ENCODE measurements around the gene RPP25L.

RPP25L gene

DNA sequence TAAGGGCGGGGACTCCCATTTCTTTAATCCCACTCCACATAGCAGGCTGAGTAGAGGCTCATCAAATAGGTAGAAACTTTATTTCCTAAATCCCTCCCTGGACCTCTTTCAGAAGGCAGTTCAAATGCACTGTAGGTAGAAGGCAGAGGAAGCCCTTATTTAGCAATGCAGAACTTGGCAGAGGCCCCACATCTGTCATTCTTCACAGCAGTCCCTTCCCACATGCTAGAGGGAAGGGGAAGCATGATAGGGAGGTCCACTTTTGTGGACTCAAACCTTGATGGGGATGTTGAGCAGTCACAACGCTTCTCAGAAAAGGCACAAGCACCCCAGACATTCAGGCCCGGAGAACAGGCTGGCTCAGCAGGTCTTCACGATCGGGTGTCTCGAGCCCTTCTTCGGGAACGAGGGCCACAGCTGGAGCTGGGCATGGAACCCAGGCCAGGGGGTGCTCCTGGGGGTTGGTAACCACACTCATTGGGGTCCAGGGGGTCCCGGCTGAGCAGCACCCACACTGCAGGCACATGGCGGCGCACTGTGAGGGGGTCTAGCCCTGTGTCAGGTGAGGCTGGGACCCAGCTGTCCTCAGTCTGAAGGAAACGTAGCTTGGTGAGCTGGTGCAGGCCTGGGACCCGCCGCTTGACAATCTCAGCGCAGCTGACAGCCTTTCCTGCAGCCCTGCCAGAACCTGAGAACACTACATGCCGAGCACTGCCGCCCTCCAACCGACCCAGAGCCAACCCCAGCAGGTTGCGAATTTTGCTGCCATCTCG, 1.3 kb downstream of the RPP25L start:
- DNase-seq = no peak

DNA sequence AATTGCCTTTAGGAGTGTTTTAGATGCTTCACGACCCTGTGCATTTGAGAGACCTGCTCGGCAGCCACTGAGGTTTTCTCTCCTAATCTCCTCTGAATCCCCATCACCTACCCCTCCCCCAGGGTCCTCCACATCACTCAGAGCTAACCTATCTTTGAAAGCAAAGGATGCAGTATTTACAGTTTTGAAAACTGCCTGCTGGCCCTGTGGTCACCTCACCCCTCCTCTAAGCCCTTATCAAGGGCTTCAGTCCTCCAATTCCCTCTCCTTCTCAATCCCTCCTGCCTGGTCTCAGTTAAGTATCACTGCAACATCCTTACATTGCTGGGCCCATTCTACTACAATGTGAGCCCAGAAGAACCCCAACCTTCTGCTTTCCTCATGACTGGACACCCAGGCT, 4.6 kb downstream of the RPP25L start:
- DNase-seq = no peak

DNA sequence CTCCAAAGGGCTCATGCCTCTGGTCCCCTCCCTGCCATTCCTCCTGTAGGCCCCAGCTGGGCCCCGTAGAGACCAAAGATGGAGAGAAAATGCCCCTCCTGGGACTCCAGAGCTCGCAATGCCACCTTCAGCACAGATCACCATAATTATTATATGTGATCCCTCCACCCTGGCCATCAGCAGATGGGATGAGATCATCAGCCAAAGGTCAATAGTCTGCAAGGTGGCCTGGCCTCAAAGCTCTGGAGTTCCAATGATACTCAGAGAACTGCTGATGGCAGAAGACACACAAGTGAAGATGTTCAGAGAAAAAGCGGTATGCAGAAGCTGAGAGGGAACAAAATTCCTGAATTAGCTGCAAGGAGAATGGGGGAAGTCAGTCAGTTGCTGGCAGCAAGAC, 5.0 kb downstream of the RPP25L start:
- no peak for DNase-seq

DNA sequence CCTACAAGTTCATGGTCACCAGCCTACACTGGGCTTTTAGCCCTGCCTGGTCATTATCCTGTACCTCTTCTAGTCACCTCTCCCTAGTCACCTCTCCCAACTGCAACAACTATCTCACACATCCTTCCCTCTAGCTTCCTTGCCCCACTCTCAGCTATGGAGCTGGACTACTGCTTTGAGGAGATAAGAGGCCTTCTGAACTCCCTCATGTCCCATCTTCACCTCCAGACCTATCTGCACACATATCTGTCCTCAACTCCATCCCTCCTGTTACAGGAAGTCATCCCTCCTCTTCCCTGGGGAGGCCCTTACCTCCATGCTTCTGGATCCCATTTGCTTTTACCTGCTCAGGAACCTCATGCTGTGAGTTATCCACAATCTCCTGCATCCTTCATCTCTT, 5.7 kb downstream of the RPP25L start:
- no peak for DNase-seq

DNA sequence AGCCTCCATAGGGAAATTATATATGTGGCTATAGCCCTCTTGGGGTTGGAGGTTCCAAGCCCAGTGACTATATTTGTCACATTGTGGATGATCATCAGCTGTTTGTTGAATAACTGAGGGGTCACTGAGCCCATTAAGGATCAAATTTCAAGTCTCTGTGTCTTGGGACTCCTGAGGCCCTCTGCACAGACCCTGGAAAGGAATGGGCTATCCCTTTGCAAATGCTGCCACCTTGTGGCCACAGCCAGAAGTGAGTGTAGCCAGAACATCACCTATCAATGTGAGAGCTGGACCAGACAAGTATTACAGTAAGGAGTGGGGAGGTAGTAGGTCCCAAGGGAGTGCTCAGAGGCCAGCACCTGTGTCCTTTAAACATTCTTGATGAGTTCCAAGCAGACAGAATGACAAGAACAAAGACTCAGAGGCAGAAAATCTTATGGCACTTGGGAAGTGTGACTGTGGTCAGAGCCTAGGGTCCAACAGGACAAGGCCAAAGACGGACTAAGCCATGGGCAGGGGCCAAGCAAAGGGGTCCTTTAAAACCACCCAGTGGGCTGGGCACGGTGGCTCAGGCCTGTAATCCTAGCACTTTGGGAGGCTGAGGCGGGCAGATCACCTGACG, 8.2 kb downstream of the RPP25L start:
- peak; percentile 94 for DNase-seq

DNA sequence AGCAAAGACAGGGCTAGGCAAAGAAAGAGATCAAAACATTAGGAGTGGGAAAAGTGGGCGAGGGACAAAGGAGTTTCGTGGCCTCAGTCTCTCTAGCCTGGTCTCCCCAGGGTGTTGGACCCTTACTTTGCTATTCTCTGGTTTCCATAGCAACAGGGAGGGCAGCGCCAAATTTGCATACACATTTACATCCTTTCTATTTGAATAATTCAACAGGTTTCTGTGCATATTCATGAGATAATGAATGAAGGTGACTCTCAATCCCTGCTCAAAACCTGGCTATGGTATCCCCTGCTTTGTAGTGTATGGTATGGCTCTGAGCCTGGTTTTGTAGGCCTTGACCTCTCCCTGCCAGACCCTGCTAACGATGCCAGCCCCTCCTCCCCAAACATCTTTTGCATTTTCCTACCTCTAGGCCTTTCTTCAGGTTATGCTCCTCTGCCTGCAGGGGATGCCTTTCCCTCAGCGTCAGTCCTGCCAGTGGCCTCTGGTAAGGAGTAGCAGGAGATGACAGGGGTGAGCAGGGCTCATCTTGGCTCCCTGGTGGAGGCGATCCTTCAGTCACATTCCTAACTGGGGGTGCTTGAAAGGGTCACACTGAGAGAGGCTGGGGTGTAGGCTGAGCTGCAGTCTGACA, 9.8 kb downstream of the RPP25L start:
- DNase-seq = no peak

DNA sequence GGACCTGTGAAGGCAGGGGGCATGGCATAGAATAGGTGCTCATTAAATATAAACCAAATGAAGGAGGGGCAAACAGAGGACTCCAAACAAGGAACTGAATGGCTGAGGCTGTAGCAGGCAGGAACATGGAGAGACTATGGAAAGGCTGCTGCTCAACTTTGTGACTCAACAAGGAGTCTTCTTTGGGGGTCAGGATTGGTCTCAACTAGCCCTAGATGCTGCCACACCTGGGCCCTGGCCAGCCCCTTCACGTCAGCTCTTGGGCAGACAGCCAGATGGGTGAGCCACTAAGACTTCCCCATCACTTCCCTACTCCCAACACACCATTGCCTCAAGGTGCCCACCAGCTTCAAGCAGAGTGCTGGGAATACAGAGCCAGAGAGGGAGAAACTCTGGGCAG, 11.0 kb downstream of the RPP25L start:
- no peak for DNase-seq

DNA sequence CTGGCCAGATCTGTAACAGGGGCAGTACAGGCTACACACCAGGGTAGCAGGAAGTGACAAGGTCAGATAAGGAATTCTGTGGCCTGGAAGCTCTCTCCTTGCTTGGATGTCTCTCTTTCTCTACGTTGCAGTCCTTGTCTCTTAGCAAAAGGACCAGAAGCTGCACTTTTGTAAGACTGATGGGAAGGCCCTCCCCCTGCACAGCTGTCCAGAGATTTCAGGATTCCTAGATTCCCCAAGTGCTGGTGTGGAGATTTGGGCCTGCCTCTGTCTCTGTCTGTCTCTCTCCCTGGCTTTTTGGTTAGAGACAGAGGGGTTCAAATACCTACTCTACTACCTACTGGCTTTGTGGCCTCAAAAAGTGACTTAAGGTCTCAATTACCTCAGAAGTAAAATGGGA, 12.4 kb downstream of the RPP25L start:
- DNase-seq = no peak

DNA sequence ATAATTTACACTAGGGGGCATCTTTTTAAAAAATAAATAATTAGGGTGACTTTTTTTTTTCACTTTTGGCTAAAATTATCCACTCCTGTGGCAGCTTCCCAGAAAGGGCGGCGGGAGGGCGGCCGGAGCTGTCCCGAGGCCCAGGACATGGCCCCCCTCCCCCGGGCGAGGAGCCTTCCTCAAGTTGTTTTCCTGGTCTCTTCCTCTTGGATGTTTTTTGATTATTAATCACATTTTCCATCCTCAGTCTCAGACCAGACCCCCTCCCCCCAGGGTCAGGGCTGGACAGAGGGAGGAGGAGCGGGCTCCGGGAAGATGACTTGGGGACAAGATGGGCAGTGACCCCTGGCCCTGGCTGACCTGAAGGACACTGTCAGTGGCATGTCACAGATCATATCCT, 17.7 kb downstream of the RPP25L start:
- DNase-seq = no peak

DNA sequence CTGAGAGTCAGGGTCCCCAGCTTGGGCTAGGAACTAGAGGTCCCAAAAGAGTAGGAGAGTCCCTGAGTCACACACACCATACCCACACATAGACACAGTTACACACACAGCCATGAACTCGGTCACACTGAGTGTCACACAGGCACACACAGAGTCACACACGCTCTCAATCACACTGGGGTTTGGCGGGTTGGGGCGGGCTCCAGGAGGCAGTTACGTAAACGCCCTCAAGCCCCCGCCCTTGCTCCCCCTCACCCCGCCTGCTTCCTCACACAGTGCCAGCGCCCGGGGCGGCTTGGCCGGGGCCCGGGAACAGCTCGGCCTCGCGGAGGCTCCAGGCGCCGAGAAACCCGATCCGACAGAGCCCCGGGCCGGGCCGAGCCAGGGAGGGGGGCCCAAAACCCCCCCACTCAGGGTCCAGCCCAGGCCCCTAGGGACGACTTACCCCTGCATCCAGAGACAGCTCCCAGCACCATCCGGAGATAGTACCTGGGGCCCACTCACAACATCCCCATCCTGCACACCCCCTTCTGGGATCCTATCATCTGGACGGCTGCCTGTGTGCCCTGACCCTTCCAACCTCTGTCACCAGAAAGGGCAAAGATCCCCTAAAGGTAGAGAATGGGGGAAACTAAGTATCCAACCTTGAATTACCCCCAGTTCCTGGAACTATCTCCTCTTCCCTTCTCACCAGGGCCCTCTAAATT, 18.8 kb downstream of the RPP25L start:
- no peak for DNase-seq

DNA sequence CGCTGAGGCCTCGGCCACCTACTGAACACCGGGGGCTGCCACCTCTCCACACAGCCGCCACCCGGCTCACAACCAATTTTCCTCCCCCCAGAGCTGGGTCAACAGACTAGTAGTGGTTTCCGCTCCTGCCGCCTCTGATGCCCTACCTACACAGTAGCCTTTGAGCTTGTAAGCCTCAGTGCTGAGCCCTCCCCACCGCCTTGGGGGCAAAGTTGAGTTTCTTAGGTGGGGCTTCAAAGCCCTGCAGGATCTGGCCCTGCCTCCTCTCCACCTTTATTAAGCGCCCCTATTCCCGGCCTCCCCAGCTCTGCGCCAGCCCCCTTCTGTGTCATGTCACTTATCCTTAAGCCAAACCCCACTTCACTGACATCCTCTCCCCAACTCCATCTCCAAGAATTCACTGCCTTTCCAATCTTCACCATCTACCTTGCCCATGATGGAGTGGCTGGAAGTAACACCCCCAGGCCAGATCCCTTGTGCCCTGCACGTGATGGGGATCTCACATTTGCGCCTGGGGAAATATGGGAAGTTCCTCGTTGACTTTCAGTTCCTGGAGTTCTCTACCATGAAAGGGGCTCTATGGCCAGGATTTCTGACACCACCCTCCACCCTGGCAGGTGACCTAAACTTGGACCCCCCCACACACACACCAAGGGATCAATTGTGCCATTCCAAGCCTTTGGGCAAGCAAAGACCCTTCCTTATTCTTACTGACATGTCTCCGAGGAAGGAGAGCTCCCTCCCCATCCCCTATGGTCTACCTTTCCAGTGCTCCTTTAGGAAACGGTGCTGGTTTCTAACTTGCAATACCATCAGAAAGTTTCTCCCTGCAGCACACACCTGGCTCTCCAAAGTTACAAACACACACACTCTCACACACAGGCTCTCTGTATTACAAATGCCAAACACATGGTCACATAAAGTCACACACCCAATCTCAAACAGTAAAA, 19.7 kb downstream of the RPP25L start:
- DNase-seq = no peak

DNA sequence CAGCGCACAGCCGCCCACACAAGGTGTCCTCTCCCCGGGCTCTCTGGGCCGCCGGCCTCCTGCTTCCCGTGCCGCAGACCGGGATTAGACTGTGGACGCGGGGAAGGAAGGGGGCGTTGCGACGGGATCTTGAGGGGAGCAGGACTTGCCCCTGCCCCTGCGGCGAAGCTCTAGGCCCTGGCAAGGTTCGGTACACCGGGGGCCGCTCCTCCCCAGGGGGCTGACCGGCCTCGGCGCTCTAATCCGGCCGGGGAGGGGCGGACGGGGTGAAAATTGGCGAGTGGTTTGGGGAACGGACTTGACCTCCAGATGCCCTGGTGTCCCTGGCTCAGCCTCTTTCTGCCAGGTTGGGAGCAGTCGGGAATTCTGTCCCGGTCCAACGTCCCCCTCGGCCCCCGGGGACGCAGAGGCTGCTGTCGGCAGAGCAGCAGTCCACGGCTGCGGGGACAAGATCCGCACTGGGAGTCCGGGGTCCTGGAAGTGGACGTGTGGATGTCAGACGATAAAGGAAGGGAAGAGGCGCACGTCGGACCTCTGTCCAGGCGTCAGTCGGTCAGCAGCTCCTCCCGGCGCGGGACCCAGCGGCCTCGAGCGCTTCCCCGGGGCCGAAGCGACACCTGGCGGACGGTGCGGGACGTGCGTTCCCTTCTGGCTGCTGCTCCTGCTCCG, 20.5 kb downstream of the RPP25L start:
- DNase-seq = peak; percentile 93

DNA sequence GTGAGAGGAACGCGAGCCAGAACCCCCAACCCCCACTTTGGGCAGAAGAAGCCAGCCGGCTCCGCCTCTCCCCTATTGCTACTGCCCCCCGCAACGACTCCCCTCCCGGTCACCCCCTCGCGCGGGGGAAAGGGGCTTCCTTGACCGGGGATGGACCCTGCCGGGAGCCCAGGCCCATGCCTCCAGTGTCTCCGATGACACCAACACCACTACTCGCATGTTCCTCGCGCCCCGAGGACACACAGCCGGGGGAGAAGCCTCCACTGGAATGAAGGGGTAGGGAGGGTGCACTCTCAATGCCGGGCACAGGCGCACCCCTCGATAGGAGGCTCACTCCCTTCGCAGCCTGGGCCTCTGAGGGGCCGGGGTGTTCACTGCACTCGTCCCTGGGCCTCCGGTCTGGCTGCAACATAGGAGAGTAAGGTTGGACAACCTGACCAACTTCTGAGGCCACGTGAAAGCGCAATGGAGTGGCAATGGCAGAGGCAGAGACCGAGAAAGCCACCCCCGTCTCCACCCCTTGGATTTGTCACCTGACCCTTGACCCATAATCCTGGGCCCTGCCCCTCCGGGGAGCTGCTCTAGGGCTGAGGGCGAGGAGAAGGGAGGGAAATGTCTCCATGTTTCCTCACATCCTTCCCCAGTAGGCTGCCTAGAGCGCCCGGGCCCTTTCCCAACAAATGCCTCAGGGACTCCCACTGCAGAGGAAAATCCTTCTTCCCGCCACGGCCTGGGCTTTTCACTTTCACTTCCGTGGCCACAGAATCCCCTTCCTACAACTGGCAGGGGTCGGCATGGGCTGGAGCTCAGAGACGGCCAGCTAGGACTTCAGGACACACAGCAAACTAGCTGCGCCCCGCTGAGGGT, 21.3 kb downstream of the RPP25L start:
- peak; percentile 64 for DNase-seq

DNA sequence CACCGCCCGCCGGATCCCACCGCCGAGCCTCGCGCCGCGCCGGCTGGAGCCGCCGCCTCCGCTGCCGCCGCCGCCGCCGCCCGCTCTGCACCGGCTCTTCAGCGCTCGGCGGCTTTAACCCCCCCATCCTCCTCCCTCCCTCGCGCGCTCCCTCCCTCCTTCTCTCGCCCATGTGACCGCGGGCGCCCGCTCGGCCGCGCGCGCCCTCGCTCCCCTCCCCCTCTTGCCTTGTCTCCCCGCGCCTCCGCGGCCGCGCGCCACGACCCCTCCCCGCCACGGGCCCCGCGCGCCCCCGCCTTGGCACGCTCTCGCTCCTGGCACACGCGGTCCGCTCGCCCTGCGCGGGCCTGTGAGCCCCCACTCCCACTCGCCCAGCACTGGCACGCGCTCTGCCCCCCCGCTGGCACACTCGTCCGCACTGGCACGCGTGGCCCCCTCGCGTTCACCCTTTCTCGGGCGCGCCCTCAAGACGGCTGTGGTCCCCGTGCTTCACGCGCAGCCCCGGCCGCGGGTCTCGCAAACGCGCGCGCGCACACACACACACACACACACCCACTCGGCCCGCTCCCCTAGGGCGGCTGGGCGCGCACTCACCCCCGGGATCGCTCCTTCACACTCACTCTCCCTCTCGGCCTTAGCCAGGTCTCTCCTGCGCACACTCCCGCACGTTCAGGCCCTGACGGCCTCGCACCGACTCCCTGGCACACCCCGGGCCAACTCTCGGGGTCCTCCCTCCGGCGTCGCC, 22.1 kb downstream of the RPP25L start, which contains the start of gene CNTFR:
Gene CNTFR, minus strand, starts transcription at position 89 of the 745 bp plus-strand sequence. CDS start 20,743 bp downstream, outside the sequence.
- peak; percentile 63 for DNase-seq

DNA sequence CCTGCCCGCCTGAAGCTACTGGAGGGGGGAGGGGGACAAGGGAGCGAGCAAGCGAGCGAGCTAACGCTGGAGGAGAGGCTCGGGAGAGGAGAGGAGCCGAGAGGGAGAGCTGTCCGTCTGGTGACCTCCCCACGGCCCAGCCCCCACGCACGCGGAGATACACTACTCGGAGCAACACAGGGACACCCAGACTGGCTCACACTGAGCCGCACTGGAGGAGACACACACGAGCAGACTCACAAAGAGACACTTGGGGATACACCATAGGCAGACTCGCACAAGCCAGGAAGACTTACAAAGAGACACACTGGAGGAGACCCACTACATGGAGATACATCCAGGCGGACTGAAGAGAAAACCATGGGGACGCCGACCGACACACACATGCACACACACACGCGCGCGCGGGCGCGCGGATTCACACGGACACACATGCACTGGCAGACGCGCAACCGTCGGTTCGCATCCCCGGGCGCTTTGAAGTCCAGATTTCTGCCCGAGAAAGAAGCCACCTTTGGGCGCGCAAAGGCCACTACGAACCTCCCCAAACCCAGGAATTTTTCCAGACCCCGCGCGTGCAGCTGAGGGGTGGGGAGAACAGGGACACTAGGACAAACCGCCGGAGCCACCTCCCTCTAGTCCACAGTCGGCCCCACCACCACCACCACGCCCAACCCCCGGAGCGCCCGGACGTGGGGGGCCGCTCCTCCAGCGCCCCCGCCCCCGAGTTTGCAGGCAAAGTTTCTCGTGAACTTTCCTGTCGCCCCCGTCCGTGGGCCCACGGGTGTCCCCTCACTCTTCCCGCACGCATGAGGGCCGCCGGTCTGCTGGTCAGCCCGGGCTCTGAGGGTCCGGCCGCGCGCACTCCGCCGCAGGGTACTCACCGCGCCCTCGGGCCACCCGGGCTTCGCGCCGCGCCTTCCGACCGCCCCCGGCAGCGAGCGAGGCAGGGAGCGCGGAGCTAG, 22.9 kb downstream of the RPP25L start:
- DNase-seq = no peak

DNA sequence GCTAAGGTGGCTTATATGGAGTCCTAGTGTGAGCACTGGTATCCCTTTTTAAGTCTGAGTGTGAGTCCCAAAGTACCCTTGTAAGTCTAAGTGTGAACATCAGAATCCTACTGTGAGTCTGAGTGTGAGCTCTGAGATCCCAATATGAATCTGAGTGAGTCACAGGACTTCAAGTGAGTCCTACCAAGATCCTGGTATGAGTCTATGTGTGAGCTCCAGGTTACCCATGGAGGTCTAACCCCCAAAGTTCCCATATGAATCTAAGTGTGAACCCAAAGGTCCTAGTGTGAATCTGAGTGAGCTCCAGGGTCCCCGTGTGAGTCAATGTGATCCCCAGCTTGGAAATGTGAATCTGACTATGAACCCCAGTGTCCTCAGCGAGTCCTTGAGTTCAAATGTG, 24.6 kb downstream of the RPP25L start:
- no peak for DNase-seq

DNA sequence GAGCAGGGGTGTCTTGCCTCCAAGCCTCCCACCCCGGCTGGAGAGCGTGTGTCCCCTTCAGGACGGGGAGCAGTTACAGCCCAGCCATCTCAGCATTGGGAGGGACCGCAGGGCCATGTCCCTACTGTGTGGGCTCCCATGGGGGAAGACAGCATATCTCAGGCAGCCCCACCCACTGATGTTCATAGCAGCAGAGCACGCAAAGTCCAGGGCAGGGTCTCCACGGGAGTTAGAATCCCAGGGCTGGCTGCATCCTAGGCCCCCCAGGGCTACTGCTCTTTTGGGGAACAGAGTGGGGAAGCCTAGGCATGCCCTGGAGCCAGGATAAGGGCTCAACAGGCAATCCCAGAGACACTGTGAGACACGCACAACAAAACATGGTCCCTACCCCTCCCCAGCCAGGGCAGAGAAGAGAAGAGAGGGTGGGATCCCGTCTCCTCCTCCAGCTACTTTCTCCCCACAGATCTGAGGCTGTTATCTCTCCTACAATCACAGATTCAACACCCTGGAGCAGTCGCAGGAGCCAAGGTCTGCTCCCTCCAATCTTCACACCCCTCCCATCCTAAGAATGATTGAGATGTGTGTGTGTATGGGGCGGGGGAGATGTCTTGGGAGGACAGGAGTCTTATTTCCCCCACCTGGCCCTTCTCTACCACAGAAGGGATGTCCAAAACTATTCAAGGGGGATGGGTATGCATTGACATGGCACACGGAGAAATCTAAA, 25.8 kb downstream of the RPP25L start:
- DNase-seq = no peak

DNA sequence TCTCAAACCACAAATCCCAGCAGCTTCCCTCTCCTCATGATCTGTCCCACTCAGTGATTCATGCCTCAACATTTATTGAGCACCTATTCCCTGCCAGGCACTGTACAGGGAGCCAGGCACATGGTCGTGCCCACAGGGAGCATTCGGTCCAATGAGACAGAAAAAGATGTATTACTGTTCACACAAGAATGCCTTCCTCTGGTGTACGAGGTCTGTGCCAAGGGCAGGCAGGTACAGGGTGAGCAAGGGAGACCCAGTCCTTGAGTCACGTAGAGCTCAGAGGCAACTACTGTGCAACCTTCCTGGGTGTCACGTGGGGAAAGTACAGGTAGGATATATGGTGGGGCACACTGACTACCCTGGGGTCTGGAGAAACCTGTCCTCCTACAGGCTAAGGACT, 26.9 kb downstream of the RPP25L start:
- no peak for DNase-seq

All from activated CD8-positive, alpha-beta memory T cell treated with anti-CD3 and anti-CD28 coated beads, Interleukin-2, amount 50 U/mL, for 48 hours (primary cell).